Ovary (tissue), 3 donors: ENCODE results near the gene HECW1.

Experiments
- EP300 ChIP-seq: sonication (generic); formaldehyde crosslinking; IDR thresholded peaks from one replicate; pipeline ENCODE4 v1.6.1; 2017; ENCODE audit warnings: antibody characterized with exemption
- TF ChIP-seq, protein P1 (sequence below), 3 donors: fragments of 450-650 bp in 2 of 3; fragments of 200-600 bp in 1 of 3; IDR thresholded peaks; one replicate each; pipeline versions ENCODE4 v1.5.1 to v1.8.0; 2016 to 2022; ENCODE audit warnings: antibody characterized with exemption in 3 of 3, mild to moderate bottlenecking in 1 of 3
- donor health status: DM: no; HTN: no; CAD: no.

DNA sequence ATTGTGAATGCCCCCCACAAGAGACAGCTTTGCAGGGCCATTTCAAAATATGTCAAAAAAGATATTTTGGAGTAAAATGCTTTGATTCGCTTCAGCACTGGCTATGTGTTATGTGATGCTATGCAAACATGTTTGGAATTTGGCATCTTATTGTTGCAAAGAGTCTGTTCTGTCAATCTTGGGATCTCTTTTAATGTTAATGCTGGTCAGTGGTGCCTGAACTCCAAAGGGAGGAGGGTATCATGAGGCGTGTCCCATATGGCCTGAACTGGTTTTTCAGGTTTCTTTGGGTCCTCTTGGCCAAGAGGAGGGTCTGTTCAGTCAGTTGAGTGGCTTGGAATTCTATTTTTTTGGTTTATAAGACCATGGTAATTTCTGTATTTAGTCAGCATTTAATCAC is 81.4 kb downstream of the HECW1 start:
- TF ChIP-seq, protein P1, sequence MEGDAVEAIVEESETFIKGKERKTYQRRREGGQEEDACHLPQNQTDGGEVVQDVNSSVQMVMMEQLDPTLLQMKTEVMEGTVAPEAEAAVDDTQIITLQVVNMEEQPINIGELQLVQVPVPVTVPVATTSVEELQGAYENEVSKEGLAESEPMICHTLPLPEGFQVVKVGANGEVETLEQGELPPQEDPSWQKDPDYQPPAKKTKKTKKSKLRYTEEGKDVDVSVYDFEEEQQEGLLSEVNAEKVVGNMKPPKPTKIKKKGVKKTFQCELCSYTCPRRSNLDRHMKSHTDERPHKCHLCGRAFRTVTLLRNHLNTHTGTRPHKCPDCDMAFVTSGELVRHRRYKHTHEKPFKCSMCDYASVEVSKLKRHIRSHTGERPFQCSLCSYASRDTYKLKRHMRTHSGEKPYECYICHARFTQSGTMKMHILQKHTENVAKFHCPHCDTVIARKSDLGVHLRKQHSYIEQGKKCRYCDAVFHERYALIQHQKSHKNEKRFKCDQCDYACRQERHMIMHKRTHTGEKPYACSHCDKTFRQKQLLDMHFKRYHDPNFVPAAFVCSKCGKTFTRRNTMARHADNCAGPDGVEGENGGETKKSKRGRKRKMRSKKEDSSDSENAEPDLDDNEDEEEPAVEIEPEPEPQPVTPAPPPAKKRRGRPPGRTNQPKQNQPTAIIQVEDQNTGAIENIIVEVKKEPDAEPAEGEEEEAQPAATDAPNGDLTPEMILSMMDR (IDR thresholded peaks at IDR 0.05), result no peak
- TF ChIP-seq EP300, result no peak
